Measurements from ENCODE around the gene ZNF217. TPM values are rescaled to one million over a fixed set of nuclear protein-coding genes. Genes with fewer than 3 reads are reported as not detected.
"Not testable (repeated sequence)": the region's sequence is repeated elsewhere in the genome, so short reads cannot be mapped to it uniquely, and the experiment has no call there.

Gene ZNF217
- total and polyA plus RNA-seq, 4 donors: 6.0 to 32.6 (median 24.5) TPM

DNA sequence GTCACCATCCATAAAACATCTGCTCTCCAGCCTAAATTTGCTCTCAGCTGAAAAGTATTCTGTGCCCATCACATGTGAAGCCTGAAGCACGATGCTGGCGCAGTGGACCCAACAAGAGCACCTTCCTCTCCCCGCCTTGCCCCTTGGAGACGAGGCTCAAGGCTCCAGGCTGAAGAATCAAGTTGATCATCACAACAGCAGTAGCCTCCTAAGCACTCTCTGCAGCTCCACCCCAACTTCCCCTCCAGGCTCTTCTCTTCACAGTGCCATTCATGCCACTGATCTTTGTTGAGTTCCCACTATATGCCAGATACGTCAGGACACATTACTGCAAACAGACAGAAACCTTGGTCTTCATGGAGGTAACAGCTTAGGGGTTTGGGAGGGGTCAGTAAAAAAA, 41.6 kb upstream of the ZNF217 start:
- H3K36me3 ChIP-seq (ENCODE audit: control insufficient read depth in 4 of 4, insufficient read depth in 4 of 4, low read length in 4 of 4): no peaks in the 10 kb centered on the region
- DNase-seq (no peak), ATAC-seq (ENCODE audit: insufficient read depth, low FRiP score) (no peak)
- H3K9ac ChIP-seq (ENCODE audit: insufficient read depth in 1 of 2, low read length in 2 of 2): no peak overlapping the region
- TF ChIP-seq, protein P1, sequence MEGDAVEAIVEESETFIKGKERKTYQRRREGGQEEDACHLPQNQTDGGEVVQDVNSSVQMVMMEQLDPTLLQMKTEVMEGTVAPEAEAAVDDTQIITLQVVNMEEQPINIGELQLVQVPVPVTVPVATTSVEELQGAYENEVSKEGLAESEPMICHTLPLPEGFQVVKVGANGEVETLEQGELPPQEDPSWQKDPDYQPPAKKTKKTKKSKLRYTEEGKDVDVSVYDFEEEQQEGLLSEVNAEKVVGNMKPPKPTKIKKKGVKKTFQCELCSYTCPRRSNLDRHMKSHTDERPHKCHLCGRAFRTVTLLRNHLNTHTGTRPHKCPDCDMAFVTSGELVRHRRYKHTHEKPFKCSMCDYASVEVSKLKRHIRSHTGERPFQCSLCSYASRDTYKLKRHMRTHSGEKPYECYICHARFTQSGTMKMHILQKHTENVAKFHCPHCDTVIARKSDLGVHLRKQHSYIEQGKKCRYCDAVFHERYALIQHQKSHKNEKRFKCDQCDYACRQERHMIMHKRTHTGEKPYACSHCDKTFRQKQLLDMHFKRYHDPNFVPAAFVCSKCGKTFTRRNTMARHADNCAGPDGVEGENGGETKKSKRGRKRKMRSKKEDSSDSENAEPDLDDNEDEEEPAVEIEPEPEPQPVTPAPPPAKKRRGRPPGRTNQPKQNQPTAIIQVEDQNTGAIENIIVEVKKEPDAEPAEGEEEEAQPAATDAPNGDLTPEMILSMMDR (IDR thresholded peaks at IDR 0.05; ENCODE audit: control extremely low read depth, extremely low read depth): no peak
- no peaks in the 10 kb centered on the region for H3K4me1 ChIP-seq (ENCODE audit: control insufficient read depth in 5 of 5, insufficient read depth in 5 of 5, low read length in 5 of 5)
- WGBS, 2 donors: 65 to 86% methylated on average over 5 of the region's 5 CpGs
- H3K27me3 ChIP-seq (ENCODE audit: control insufficient read depth in 3 of 3, insufficient read depth in 3 of 3, low read length in 2 of 3): no peaks in the 10 kb centered on the region
- H3K4me3 ChIP-seq: no peak overlapping the region
- peaks cover 0 to 2% (median 0%) of the 10 kb centered on the region in 4 donors for H3K9me3 ChIP-seq (ENCODE audit: control insufficient read depth in 4 of 4, insufficient read depth in 3 of 4, low read length in 3 of 4)
- H3K27ac ChIP-seq (ENCODE audit: low read depth in 1 of 2, low read length in 1 of 2): no peak overlapping the region

GRCh38 chr20:53631909-53632662, 38.4 kb upstream of the ZNF217 start:
- H3K27me3 ChIP-seq (ENCODE audit: control insufficient read depth in 3 of 3, insufficient read depth in 3 of 3, low read length in 2 of 3): no peaks in the 10 kb centered on the region
- ATAC-seq (ENCODE audit: insufficient read depth, low FRiP score): no peak
- 91 to 93% methylated on average over 12 of the region's 12 CpGs for WGBS, 2 donors
- H3K9me3 ChIP-seq (ENCODE audit: control insufficient read depth in 4 of 4, insufficient read depth in 3 of 4, low read length in 3 of 4): no peaks in the 10 kb centered on the region
- TF ChIP-seq, protein P1 (IDR thresholded peaks at IDR 0.05; ENCODE audit: control extremely low read depth, extremely low read depth): no peak
- H3K4me3 ChIP-seq: no peak overlapping the region
- no peaks in the 10 kb centered on the region for H3K36me3 ChIP-seq (ENCODE audit: control insufficient read depth in 4 of 4, insufficient read depth in 4 of 4, low read length in 4 of 4)
- DNase-seq: no peak
- no peak overlapping the region for H3K27ac ChIP-seq (ENCODE audit: low read depth in 1 of 2, low read length in 1 of 2)
- no peaks in the 10 kb centered on the region for H3K4me1 ChIP-seq (ENCODE audit: control insufficient read depth in 5 of 5, insufficient read depth in 5 of 5, low read length in 5 of 5)
- no peak overlapping the region for H3K9ac ChIP-seq (ENCODE audit: insufficient read depth in 1 of 2, low read length in 2 of 2)

DNA sequence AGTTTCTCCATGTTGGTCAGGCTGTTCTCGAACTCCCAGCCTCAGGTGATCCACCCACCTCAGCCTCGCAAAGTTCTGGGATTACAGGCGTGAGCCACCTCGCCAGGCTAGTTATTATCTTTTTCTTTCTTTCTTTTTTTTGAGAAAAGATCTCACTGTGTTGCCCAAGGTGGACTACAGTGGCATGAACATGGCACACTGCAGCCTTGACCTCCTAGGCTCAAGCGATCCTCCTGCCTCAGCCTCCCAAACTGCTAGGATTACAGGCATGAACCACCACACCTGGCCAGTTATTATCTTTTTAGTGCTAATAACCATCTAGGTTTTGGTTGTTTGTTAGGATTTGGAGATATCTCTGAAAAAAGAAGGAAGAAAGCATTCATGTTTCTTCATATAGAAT, 35.8 kb upstream of the ZNF217 start:
- Histone ChIP-seq H3K9me3 (ENCODE audit: control insufficient read depth in 4 of 4, insufficient read depth in 3 of 4, low read length in 3 of 4) (no peaks in the 10 kb centered on the region), H3K36me3 (ENCODE audit: control insufficient read depth in 4 of 4, insufficient read depth in 4 of 4, low read length in 4 of 4) (no peaks in the 10 kb centered on the region), H3K27ac (ENCODE audit: low read depth in 1 of 2, low read length in 1 of 2) (no peak overlapping the region), H3K27me3 (ENCODE audit: control insufficient read depth in 3 of 3, insufficient read depth in 3 of 3, low read length in 2 of 3) (no peaks in the 10 kb centered on the region), H3K9ac (ENCODE audit: insufficient read depth in 1 of 2, low read length in 2 of 2) (no peak overlapping the region), H3K4me3 (no peak overlapping the region), H3K4me1 (ENCODE audit: control insufficient read depth in 5 of 5, insufficient read depth in 5 of 5, low read length in 5 of 5) (no peaks in the 10 kb centered on the region)
- DNase-seq (no peak), ATAC-seq (ENCODE audit: insufficient read depth, low FRiP score) (no peak)
- 77 to 78% methylated on average over 5 of the region's 5 CpGs for WGBS, 2 donors
- TF ChIP-seq, protein P1 (IDR thresholded peaks at IDR 0.05; ENCODE audit: control extremely low read depth, extremely low read depth): no peak

- WGBS, 2 donors: 91 to 92% methylated on average over 6 of the region's 6 CpGs
- H3K36me3 ChIP-seq (ENCODE audit: control insufficient read depth in 4 of 4, insufficient read depth in 4 of 4, low read length in 4 of 4): not testable (repeated sequence)
Measured at GRCh38 chr20:53628758-53629157, 35.1 kb upstream of the ZNF217 start.

More at GRCh38 chr20:53628758-53629157, 35.1 kb upstream of the ZNF217 start:
- not testable (repeated sequence) for H3K4me3 ChIP-seq; H3K9me3 ChIP-seq (ENCODE audit: control insufficient read depth in 4 of 4, insufficient read depth in 3 of 4, low read length in 3 of 4); H3K27ac ChIP-seq (ENCODE audit: low read depth in 1 of 2, low read length in 1 of 2); ATAC-seq (ENCODE audit: insufficient read depth, low FRiP score); H3K4me1 ChIP-seq (ENCODE audit: control insufficient read depth in 5 of 5, insufficient read depth in 5 of 5, low read length in 5 of 5); H3K9ac ChIP-seq (ENCODE audit: insufficient read depth in 1 of 2, low read length in 2 of 2); DNase-seq; H3K27me3 ChIP-seq (ENCODE audit: control insufficient read depth in 3 of 3, insufficient read depth in 3 of 3, low read length in 2 of 3)
